Endothelial cell of umbilical vein (primary cell): ENCODE results near the gene RNU5D-1. TPM values are rescaled to one million over a fixed set of nuclear protein-coding genes. Genes with fewer than 3 reads are reported as not detected.

ENCODE experiments used
- Bru-seq: library from RNA; stranded (reverse); fragments of 400-500 nt; gene quantifications from one replicate; lab custom pipeline; 2021; lab: Mats Ljungman, UMichigan
- BruChase-seq, 2 experiments: library from RNA; stranded (reverse); fragments of 400-500 nt; gene quantifications; one replicate each; lab custom pipeline; 2021; lab: Mats Ljungman, UMichigan
- BruUV-seq: library from RNA; stranded (reverse); fragments of 400-500 nt; replicated peaks from 2 replicates; lab custom pipeline; 2021; lab: Mats Ljungman, UMichigan
- CTCF ChIA-PET: fragments of 300-600, 350-600 bp; sonication (Branson Sonifier 250); formaldehyde crosslinking; loops from one replicate; lab custom pipeline; 2021; ENCODE audit warnings: antibody characterized with exemption, inconsistent platforms; lab: Charles Lee
- POLR2A ChIA-PET: fragments of 300-600, 350-600 bp; sonication (Branson Sonifier 250); formaldehyde crosslinking; loops from one replicate; lab custom pipeline; 2021; ENCODE audit warnings: antibody characterized with exemption, inconsistent platforms; lab: Charles Lee
- DNase-seq: peaks from one replicate; pipeline ENCODE4 v3.0.0-alpha.2; 2011; ENCODE audit warnings: low read depth, low spot score
- FAIRE-seq: peaks from 2 replicates; lab custom pipeline; 2011; peaks lifted over from hg19 to GRCh38; lab: Jason Lieb, UNC
- H2AFZ ChIP-seq: 2 replicates; pipeline ENCODE4 v1.6.0; 2012; ENCODE audit warnings: low read depth, low read length, control low read depth, inconsistent platforms
- H3K27ac ChIP-seq: 2 replicates; pipeline ENCODE4 v1.5.1; 2011; ENCODE audit warnings: low read depth, mild to moderate bottlenecking, control low read depth, low read length, moderate library complexity; ENCODE audit not compliant: insufficient read depth
- H3K27me3 ChIP-seq, 2 experiments: 2 replicates each; pipeline versions ENCODE4 v1.6.0 to v1.6.1; 2011; ENCODE audit warnings: low read length in 2 of 2, mixed read lengths in 1 of 2; ENCODE audit not compliant: control insufficient read depth in 2 of 2, insufficient read depth in 2 of 2
- H3K36me3 ChIP-seq, 2 experiments: 2 replicates in 1 of 2; 3 replicates in 1 of 2; pipeline ENCODE4 v1.5.1; 2011; ENCODE audit warnings: low read length in 2 of 2, mild to moderate bottlenecking in 1 of 2, moderate library complexity in 1 of 2; ENCODE audit not compliant: control insufficient read depth in 2 of 2, insufficient read depth in 2 of 2; ENCODE audit errors: extremely low read depth in 1 of 2
- H3K4me1 ChIP-seq: 3 replicates; pipeline ENCODE4 v1.5.1; 2011; ENCODE audit warnings: mild to moderate bottlenecking, low read length; ENCODE audit not compliant: control insufficient read depth, insufficient read depth; ENCODE audit errors: extremely low read depth
- H3K4me2 ChIP-seq: 2 replicates; pipeline ENCODE4 v1.6.1; 2011; ENCODE audit warnings: low read length, control low read depth, mixed read lengths; ENCODE audit not compliant: insufficient read depth
- H3K4me3 ChIP-seq, 3 experiments: fragments of 200-600 bp in 1 of 3; sonication (generic), shearing (Covaris generic) in 1 of 3; replicated peaks in 1 of 3; 2 replicates each; pipeline ENCODE4 v1.5.1; 2011 to 2016; ENCODE audit warnings: control low read depth in 3 of 3, low read length in 3 of 3, mild to moderate bottlenecking in 2 of 3, inconsistent platforms in 1 of 3, low read depth in 1 of 3, moderate library complexity in 1 of 3; ENCODE audit not compliant: insufficient read depth in 1 of 3
- H3K79me2 ChIP-seq: 2 replicates; pipeline ENCODE4 v1.6.0; 2012; ENCODE audit warnings: low read length, inconsistent platforms; ENCODE audit not compliant: control insufficient read depth, insufficient read depth
- H3K9ac ChIP-seq: replicated peaks from 2 replicates; pipeline ENCODE3; 2011; ENCODE audit warnings: low read length, control low read depth; ENCODE audit not compliant: insufficient read depth; ENCODE audit errors: extremely low read depth
- H3K9me1 ChIP-seq: replicated peaks from 3 replicates; pipeline ENCODE4 v1.6.0; 2011; ENCODE audit warnings: mild to moderate bottlenecking, low read length; ENCODE audit not compliant: control insufficient read depth, insufficient read depth; ENCODE audit errors: extremely low read depth
- H3K9me3 ChIP-seq: replicated peaks from 2 replicates; pipeline ENCODE4 v1.5.1; 2012; ENCODE audit warnings: low read length, inconsistent platforms; ENCODE audit not compliant: control insufficient read depth, insufficient read depth
- H4K20me1 ChIP-seq: replicated peaks from 2 replicates; pipeline ENCODE3; 2011; ENCODE audit warnings: mild to moderate bottlenecking, low read length; ENCODE audit not compliant: control insufficient read depth, insufficient read depth; ENCODE audit errors: extremely low read depth
- CTCF ChIP-seq, 2 donors: IDR thresholded peaks; 1 replicate in 1 of 2; 2 replicates in 1 of 2; pipeline ENCODE4 v1.5.1; 2011; ENCODE audit warnings: low read length in 2 of 2, mild to moderate bottlenecking in 2 of 2, moderate library complexity in 2 of 2, control low read depth in 1 of 2, inconsistent platforms in 1 of 2, low read depth in 1 of 2; ENCODE audit not compliant: insufficient read depth in 1 of 2; ENCODE audit errors: extremely low read depth in 1 of 2
- EZH2 ChIP-seq: IDR thresholded peaks from 2 replicates; pipeline ENCODE4 v1.6.1; 2012; ENCODE audit warnings: borderline replicate concordance, low read depth, mild to moderate bottlenecking, moderate library complexity, low read length, inconsistent platforms; ENCODE audit not compliant: severe bottlenecking
- FOS ChIP-seq: IDR thresholded peaks from 2 replicates; pipeline ENCODE4 v1.6.1; 2011; ENCODE audit warnings: mild to moderate bottlenecking, low read length, moderate library complexity, borderline replicate concordance; ENCODE audit not compliant: insufficient read depth
- GATA2 ChIP-seq: IDR thresholded peaks from 2 replicates; pipeline ENCODE4 v1.7.0; 2011; ENCODE audit warnings: low read depth, mild to moderate bottlenecking, moderate library complexity, mixed read lengths, low read length; ENCODE audit not compliant: insufficient read length, insufficient read depth
- JUN ChIP-seq: IDR thresholded peaks from 2 replicates; pipeline ENCODE4 v1.6.1; 2011; ENCODE audit warnings: borderline replicate concordance, low read depth; ENCODE audit not compliant: insufficient read length, insufficient read depth
- MYC ChIP-seq: IDR thresholded peaks from one replicate; pipeline ENCODE4 v1.6.1; 2011; ENCODE audit warnings: mild to moderate bottlenecking, low read depth, low read length
- POLR2A ChIP-seq: IDR thresholded peaks from 2 replicates; pipeline ENCODE4 v1.6.1; 2012; ENCODE audit warnings: low read depth, mild to moderate bottlenecking, control low read depth, low read length
- POLR2AphosphoS5 ChIP-seq: IDR thresholded peaks from 2 replicates; pipeline ENCODE4 v1.6.1; 2012; ENCODE audit warnings: low read depth, mild to moderate bottlenecking, control low read depth, low read length, moderate library complexity; ENCODE audit not compliant: insufficient read depth
- dilution Hi-C: fragments of 300-500 bp; cut with MboI; formaldehyde crosslinking; loops from one replicate; pipeline ENCODE4 v1.15.0; 2019; ENCODE audit warnings: low sequenced_read_pairs; ENCODE audit not compliant: extremely low pct_ligation_motif_present
- intact Hi-C: fragments of 100-400 bp; cut with micrococcal nuclease; formaldehyde crosslinking; loops from one replicate; pipeline ENCODE4 v1.10.0; 2022
- long read RNA-seq: library from polyadenylated mRNA; stranded (forward); transcript quantifications from one replicate; pipeline ENCODE4 v2.0.0, GENCODE V29; 2021
- polyA minus RNA-seq, 3 experiments: library from RNA; depleted of rRNA, polyadenylated mRNA; stranded (reverse); fragments of >200 nt; gene quantifications; 1 replicate in 1 of 3; 2 replicates in 2 of 3; pipeline ENCODE4 v1.2.3, GENCODE V29; 2011
- polyA plus RNA-seq, 4 experiments: library from polyadenylated mRNA; depleted of rRNA in 3 of 4; stranded (reverse) in 3 of 4; unstranded in 1 of 4; fragments of >200 nt; gene quantifications; 2 replicates each; pipeline versions ENCODE4 v1.2.1 to v1.2.3, GENCODE V29; 2011 to 2012; ENCODE audit warnings: missing spikeins in 1 of 4
- total RNA-seq: library from RNA; stranded (reverse); gene quantifications from 2 replicates; pipeline ENCODE4 v1.2.3, GENCODE V29; 2021
- TF ChIP-seq, protein P1 (sequence below): IDR thresholded peaks from 2 replicates; pipeline ENCODE4 v1.6.1; 2011; ENCODE audit not compliant: insufficient read depth, insufficient read length

Gene RNU5D-1
- total RNA-seq (not detected in 2 replicates), polyA plus RNA-seq (not detected in 2 replicates), polyA minus RNA-seq (under 0.01 TPM in 2 replicates), Bru-seq, nascent RNA (percentile 97 among the genes with signal in this experiment), BruChase-seq, experiment 1, labeled RNA remaining after a 6-hour chase (percentile 63 among the genes with signal in this experiment), BruChase-seq, experiment 2, labeled RNA remaining after a 2-hour chase (percentile 75 among the genes with signal in this experiment)
- not detected in 2 replicates for polyA plus RNA-seq (2011; cell fraction: cytosol; rRNA removed)
- polyA plus RNA-seq (2011; cell fraction: nucleus; rRNA removed): under 0.01 TPM in 1 of 2 replicates, not detected in the other
- polyA plus RNA-seq (2012): not detected in 2 replicates
- 827 TPM for polyA minus RNA-seq (2011; cell fraction: cytosol; rRNA and poly(A)+ RNA removed)
- polyA minus RNA-seq (2011; cell fraction: nucleus; rRNA and poly(A)+ RNA removed): under 0.01 TPM in 2 replicates
- long read RNA-seq: 0 reads

- no peaks in the 10 kb centered on the region for H3K79me2 ChIP-seq
- no peak within 1 kb of the TSS for H3K4me3 ChIP-seq
- peak within 1 kb of the TSS; percentile 8 for H3K4me2 ChIP-seq
- DNase-seq (peak; percentile 97), FAIRE-seq (peak; percentile 92)
- peak within 1 kb of the TSS; percentile 89 for H3K27ac ChIP-seq
- ChIA-PET CTCF (interaction anchor here (0.6 to 4.2 kb wide), 19 partner anchors 9 to 573 kb away, joined by 3 to 21 read pairs (median 4); partner anchors contain the start of genes BTBD19, KIF2C, PLK3 and RPS8), POLR2A (interaction anchor here (0.6 to 1.7 kb wide), 13 partner anchors 8 to 763 kb away, joined by 3 to 18 read pairs (median 4); partner anchors contain the start of genes BTBD19, KIF2C, MUTYH and PLK3)
- dilution Hi-C loops (no loop called here), intact Hi-C loops (loop anchor here (1.0 to 5.0 kb wide), 6 partner anchors 8 to 573 kb away; partner anchors contain the start of genes DYNLT4, HECTD3, KIF2C and RPS8)
- H4K20me1 ChIP-seq: no peaks in the 10 kb centered on the region
- H2AFZ ChIP-seq: peak within 1 kb of the TSS; percentile 21
- no peaks in the 10 kb centered on the region for H3K9me3 ChIP-seq
- H3K4me1 ChIP-seq: peaks cover 2% of the 10 kb centered on the region
- no peaks in the 10 kb centered on the region for H3K36me3 ChIP-seq
- no peaks in the 10 kb centered on the region for H3K9me1 ChIP-seq
- BruUV-seq: TSS peak; percentile 99
- H3K9ac ChIP-seq: peak within 1 kb of the TSS; percentile 68
- TF ChIP-seq POLR2AphosphoS5 (peak; percentile 100), FOS (peak; percentile 92), EZH2 (no peak), JUN (peak; percentile 78), GATA2 (peak; percentile 22), MYC (no peak), POLR2A (peak; percentile 100), CTCF (IDR thresholded peaks at IDR 0.05; ENCODE audit: extremely low read depth in 1 of 2, insufficient read depth in 1 of 2, low read depth in 1 of 2, low read length in 2 of 2) (peak; percentile 77 to 84)
- TF ChIP-seq, protein P1, sequence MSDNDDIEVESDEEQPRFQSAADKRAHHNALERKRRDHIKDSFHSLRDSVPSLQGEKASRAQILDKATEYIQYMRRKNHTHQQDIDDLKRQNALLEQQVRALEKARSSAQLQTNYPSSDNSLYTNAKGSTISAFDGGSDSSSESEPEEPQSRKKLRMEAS: no peak
- H3K27me3 ChIP-seq: no peaks in the 10 kb centered on the region
These were observed at the start of gene RNU5D-1 for GRCh38 chr1:44730741-44731512. RNU5D-1 (minus strand) TSS chr1:44731170.
